HG03432 (cell line): ENCODE results near the gene RPL10A.
"Not testable (repeated sequence)": the region's sequence is repeated elsewhere in the genome, so short reads cannot be mapped to it uniquely, and the experiment has no call there.

Experiments
- ATAC-seq: cut with Tn5 transposase; IDR thresholded peaks from one replicate; pipeline ENCODE4 v1.9.1; 2021; ENCODE audit warnings: mild to moderate bottlenecking, moderate library complexity; ENCODE audit not compliant: unreplicated experiment

RPL10A gene

DNA sequence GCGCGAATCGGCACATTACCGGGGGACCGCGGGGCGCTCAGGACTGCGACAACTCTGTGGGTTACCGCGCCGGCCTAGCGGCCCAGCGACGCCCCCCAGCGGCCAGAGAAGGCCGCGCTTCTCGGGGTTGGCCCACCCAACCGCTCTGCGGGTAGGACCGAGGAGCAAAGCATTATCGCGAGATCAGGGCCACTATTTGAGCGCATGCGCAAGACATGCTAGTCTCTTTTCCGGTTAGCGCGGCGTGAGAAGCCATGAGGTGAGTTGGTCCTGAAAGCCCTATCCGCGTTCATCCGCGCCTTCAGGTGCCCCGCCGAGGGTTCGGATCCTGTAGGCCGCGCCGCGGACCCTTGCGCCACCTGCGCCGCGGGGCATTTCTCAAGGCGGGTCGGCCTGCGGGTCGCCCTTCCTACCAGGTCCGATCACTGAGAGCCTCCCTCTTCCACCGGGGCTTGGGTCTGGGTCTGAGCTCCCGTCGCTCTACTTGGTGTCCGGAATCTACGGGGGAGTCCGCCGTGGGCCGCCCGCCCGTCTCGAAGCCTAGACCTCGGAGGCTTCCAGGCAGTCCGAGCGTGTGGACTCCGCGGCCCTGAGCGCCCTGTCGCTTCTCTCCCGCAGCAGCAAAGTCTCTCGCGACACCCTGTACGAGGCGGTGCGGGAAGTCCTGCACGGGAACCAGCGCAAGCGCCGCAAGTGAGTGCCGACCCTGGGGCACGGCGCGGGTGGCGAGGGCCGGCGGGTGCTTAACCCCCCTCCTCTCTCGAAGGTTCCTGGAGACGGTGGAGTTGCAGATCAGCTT, at the start of gene RPL10A:
Gene RPL10A, plus strand, starts transcription at position 221 of the 799 bp plus-strand sequence. Its CDS starts 34 bp downstream, at position 255.
- peak; percentile 90 for ATAC-seq

DNA sequence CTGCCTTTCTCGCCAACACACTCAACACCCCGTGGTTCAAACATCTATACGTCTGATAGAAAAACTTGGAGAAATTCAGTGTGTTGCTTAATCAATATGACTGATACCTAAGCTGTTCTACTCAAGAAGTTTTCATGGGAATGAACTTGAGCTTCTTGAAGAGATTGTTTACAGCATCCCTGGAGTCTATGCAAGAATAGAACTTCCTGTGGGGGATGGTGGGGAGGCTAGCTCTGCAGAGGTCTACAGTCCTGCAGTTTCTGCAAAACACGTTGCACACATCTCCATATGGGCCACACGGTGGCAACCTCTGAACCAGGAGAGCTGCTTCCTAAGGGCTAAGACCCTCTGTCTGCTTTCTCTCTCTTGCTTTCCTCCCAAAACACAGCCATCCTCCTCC, 48.8 kb upstream of the RPL10A start:
- ATAC-seq: no peak

DNA sequence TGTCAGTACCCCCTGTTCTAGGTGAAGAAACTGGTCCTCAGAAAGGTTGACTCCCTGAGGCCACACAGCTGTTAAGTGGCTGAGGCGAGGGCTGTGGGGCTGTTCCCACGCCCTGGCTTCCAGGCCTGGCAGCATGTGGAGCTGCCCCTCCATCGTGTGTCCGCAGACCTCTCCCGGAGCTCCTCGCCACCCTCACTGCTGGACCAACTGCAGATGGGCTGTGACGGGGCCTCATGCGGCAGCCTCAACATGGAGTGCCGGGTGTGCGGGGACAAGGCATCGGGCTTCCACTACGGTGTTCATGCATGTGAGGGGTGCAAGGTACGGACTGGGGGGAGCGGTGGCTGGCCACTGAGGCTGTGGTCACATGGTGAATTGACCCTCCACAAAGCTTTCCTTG, 48.2 kb upstream of the RPL10A start:
- ATAC-seq: no peak

DNA sequence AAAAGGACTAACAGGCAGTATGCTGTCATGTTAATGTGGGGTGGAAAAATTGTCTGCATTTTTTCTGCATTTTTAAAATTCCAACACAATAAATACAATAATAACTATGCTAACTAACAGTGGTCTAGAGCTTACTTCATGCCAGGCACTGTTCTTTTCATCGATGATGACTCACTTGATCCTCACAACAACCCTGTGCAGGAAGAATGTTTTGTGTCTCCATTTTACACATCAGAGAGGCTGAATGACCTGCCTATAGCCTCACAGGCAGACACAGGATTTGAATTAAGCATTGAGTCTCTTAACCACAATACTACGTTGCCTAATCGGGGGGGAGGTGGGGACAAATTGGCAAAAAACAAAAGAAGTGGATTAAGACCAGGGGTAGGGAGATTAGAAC, 42.9 kb upstream of the RPL10A start:
- ATAC-seq: no peak

DNA sequence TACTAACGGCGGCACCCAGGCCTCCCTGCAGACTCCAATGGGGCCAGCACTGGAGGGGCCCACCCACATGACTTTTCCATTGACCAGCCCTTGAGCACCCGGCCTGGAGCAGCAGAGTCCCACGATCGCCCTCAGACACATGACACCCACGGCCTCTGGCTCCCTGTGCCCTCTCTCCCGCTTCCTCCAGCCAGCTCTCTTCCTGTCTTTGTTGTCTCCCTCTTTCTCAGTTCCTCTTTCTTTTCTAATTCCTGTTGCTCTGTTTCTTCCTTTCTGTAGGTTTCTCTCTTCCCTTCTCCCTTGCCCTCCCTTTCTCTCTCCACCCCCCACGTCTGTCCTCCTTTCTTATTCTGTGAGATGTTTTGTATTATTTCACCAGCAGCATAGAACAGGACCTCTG, 42.1 kb upstream of the RPL10A start:
- ATAC-seq: no peak

DNA sequence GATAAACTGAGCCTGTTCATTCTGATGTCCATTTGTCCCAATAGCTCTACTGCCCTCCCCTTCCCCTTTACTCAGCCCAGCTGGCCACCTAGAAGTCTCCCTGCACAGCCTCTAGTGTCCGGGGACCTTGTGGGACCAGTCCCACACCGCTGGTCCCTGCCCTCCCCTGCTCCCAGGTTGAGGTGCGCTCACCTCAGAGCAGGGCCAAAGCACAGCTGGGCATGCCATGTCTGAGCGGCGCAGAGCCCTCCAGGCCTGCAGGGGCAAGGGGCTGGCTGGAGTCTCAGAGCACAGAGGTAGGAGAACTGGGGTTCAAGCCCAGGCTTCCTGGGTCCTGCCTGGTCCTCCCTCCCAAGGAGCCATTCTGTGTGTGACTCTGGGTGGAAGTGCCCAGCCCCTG, 40.8 kb upstream of the RPL10A start:
- ATAC-seq: no peak

DNA sequence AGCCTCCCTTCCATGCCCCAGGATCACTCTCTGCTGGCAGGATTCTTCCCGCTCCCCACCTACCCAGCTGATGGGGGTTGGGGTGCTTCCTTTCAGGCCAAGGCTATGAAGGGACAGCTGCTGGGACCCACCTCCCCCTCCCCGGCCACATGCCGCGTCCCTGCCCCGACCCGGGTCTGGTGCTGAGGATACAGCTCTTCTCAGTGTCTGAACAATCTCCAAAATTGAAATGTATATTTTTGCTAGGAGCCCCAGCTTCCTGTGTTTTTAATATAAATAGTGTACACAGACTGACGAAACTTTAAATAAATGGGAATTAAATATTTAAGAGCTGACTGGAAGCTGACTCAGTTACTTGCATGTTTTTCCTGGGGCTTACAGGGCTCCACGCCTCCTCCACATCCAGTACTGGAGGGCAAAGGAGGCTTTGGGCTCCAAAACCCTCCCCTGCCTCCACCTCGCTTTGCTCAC, 40.3 kb upstream of the RPL10A start:
- ATAC-seq: no peak

DNA sequence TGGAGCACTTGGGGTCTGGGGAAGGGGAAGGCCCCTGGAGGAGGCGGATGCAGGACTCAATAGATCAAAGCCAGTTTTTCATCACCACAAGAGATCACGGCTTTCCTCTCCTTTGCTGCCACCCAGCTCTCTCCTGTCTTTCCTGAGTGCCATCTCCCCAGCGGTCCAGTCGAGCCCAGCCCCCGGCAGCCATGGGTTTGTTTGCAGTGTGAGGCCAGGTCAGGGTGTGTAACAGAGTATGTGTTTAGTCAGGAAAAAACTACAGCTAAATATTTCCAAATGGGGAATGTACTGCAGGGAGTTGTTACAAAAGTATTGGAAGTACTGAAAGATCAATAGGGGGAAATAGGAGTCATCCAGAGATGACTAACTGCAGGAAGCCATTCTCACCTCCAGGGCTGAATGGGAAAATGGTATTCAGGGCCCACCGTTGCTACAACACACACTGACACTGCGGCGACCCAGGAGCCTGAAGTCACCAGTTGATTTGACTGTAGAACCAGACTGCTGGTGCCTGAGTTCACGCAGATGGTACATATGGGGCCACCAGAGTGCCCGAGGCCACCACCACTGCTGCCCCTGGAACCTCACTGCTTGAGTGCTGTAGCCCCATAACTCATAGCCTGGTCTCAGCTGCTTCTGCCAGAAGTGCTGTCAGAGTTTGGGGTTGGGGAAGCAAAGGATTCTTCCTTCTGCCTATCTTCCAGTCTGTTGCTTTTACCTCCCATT, 39.6 kb upstream of the RPL10A start:
- ATAC-seq: no peak

DNA sequence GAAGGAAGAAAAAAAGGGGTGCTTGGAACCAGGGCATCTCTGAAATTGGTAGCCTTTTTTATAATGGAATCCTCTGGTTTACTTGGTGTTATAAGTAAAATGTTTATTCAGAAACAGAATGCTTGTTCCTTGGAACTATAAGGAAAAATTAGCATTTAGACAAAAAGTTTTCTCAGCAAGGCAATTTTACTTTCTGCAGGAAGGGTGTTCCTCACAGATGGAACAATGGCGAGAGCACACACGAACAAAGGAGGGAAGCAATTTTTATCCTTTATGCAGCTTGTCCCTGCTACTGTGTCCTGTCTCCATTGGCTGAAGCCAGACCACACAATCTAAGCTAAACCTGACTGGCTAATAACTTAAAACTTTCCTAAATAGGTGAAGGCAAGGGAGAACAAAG, 38.7 kb upstream of the RPL10A start:
- ATAC-seq: no peak

DNA sequence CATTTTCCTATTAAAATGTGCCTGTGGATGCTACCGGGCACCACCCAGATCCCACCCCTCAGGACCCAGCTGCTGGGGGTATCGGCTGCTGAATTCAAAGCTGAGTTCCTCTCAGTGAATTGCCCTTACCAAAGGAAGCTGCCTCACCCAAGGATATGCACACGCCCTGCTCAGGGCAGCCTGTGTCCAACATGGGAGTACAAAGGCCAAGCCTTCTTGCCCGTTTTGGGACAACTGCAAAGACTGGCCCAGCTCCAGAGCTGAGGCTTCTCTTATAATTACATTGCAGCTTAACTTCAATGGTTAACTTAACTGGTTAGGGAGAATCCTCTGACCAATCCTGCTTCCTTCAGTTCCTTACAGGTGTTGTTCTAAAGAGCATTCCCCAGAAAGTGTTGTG, 35.9 kb upstream of the RPL10A start:
- ATAC-seq: no peak

DNA sequence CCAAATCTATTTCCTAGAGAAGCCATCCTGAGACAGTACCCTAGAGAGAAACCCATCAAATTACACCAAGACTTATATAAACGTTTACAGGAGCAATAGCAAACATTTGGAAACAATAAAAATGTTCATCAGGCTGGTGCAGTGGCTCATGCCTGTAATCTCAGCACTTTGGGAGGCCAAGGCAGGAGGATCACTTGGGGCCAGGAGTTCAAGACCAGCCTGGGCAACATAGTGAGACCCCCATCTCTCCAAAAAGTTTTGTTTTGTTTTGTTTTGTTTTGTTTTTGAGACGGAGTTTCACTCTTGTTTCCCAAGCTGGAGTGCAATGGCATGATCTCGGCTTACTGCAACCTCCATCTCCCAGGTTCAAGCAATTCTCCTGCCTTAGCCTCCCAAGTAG, 35.5 kb upstream of the RPL10A start:
- not testable (repeated sequence) for ATAC-seq

DNA sequence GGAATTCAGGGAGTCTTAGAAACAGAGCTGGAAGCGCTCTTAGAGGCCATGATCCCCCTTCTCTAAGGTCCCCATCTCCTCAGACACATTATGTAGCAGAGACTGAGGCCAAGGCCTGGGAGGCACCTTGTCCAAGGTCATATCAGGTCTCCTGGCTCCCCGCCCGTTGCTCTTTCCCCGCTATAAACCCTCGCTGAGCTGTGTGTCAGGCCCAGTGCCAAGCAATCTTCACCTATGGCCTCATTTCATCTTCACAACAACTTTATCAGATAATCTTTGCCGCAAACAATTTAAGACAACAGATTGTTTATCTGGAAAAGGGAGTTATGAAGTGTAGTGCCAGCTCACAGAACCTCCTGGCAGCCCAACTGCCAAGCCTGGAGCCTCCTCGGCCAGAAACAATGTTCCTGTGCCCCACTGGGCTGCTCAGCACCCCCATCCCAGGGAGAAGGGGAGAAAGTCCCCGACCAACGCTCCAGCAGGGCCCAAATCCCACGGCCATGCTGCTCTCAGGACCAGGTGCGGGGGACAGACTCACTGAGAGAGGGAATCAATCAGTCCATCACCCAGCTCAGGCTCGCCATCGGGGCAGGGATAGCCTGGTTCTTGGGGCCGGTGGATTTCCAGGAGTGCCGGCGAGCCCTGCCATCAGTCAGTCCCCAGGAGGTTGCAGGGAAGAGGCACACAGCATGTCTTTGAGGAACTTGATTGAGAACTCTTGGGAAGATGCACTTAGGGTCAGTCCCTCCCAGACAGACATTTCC, 32.9 kb upstream of the RPL10A start:
- no peak for ATAC-seq

DNA sequence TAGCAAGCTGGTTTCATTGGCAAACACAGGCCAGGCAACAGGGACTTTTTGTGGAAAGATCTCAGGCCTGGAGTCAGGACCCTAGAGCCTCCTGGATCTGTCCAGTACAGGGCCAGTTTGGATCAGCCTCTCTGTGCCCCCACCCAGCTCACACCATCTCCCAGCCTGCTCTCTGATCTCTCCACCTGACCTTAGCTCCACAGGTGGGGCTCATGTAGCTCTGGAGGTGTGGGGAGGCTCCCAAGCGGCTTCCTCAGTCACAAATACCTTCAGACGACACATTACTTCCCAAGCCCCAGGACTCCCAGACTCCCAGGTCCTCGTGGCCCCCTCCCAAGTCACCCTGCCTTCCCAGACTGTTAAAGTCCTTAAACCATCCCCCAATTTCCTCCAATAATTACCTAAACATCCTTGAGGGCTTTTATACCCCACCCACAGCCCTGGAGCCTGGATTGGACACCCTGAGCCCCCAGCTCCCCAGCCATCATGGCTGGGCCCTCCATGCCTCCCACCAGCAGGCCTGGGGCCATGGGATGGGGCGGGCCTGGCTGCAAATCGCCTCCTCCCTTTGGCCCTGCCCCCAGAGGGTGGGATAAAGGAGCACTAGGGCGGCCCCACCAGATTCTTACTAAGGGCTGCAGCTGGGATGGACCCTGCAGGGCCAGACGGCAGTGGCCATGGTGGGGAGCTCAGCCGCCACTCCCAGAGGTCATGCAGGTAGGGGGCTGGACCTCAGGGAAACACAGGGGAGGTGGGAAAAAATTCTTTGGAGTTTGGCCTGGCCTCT, 31.9 kb upstream of the RPL10A start:
- ATAC-seq: no peak

DNA sequence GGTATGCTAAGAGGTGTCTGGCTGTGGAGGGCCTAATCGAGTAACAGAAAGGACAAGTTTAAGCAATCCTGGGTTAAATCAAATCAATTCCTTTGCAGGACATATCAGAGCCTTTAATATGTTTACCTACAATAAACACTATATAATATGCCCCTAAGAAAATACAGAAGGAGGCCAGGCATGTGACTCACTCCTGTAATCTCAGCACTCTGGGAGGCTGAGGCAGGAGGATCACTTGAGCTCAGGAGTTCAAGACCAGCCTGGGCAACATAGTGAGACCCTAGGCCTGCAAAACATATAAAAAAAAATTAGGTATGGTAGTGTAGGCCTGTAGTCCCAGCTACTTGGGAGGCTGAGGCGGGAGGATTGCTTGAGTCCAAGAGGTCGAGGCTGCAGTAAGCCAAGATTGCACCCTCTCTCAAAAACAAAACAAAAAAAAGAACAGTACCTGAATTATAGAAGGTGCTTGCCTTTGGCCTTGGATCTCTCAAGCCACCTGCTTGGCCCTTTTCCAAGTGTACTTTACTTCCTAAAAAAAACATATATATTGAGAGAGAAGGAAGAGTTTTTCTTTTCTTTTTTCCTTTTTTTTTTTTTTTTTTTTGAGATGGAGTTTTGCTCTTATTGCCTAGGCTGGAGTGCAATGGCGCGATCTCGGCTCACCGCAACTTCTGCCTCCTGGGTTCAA, 29.7 kb upstream of the RPL10A start:
- ATAC-seq: not testable (repeated sequence)

DNA sequence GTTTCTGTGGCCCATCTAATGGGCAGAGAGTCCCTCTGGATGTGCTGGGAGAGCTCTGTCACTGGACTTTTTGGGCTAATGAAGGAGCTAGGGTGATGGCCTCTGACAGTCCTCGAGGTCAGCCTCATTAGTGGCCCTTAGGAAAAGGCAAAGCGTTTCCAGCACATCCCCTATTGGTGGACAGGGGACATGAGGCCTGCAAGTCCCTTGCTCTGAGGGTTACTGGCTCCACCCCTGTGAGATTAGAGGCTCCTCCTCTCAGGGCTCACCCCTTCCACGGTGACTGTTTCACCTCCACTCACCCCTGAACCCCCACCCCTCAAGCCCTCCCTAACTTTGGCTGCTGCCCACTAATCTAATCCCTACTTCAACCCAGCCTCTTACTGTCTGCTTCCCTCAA, 28.9 kb upstream of the RPL10A start:
- no peak for ATAC-seq

DNA sequence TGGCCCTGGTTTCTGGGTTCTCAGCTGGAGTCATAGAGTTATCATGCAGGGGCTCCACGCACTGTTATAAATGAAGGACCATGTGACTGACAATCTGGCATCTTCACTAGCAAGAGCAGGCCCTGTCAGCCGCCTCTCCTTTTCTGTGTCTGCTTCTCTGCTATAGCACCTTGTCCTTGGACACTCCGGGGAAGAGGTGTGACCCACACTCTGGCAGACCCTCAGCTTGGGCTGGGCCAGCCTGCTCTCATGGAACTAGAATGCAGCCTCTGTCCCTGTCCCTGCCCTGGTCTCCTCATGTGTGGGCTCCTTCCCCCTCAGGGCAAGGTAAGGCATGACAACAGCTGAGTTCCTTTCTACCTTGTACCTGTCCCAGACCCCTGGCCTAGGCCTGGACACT, 27.0 kb upstream of the RPL10A start:
- no peak for ATAC-seq

DNA sequence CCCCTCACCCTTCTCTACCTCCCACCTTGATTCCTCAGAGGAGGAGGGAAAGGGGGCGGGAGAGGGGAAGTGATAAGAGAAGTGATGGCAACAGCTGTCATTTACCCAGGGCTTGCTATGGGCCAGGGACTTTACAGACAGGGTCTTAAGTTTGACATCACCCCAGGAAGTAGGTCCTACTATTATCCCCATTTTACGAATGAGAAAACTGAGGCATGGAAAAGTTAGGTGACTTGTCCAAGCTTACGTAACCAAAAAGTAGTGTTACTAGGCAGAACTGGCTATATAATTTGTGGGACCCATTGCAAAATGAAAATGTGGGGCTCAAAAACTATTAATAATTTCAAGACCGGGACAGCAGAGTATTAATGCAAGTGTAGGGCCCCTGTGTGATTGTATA, 26.6 kb upstream of the RPL10A start:
- ATAC-seq: no peak

DNA sequence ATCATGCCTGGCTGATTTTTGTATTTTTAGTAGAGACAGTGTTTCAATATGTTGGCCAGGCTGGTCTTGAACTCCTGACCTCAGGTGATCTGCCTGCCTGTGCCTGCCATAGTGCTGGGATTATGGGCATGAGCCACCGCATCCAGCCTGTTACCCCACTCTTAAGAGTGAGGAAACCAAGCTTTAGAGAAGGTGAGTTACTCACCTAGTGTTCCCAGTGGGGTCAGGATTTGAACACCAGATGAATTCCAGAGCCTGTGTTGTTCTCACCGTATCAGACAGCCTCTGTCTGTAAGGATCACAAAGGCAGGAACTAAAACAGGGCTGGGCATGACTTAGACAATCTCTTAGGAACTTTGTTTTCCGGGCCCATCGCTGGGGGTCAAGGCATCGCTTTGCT, 25.5 kb upstream of the RPL10A start:
- no peak for ATAC-seq

DNA sequence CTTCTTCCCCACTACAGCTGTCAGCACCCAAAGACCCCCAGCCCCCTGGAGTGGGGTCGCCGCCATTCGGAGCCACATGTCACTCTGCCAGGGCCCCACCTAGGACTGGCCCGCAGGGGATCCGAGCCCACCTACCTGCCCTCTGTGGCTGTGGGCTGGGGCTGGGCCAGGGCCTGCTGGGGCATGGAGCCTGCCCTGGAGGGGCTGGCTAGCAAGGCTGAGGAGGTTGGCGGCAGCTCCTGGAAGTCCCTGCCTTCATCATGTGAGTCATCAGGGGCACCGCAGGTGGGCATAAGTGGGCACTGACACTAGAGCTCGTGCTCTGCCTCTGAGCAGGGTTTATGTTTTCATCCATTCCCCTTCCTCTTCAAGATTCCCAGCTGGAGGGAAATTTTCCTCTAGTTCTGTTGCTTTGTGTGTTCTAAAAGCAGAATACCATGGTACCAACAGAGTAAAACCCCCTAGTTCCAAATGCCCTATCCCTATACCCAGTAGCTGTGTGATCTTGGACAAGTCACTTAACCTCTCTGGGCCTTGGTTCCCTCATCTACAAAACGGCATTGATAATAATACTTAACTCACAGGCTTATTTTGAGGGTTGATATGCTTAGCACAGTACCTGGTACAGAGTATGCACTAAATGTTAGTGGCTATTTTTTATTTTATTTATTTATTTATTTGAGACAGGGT, 24.7 kb upstream of the RPL10A start:
- no peak for ATAC-seq

DNA sequence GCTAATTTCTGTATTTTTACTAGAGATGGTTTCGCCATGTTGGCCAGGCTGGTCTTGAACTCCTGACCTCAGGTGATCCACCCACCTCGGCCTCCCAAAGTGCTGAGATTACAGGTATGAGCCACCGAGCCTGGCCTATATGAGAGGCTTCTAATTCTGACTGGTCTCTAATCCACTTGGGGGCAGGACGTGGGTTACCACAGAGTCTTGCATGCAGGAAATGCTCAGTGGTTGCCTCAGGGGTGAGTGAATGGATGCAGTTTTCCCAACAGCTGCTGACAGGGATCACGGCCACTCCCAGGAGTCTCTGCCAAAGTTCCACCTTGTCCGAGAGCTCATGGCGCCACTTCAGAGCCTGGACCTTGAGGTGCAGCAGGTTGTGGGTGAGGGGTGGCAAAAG, 22.5 kb upstream of the RPL10A start:
- ATAC-seq: no peak
